HEK293 (cell line): Measurements from ENCODE around the gene IFNW1.
A peak's percentile ranks its signal among the peaks of the same experiment; 100 is the strongest.

Experiments
- CTCF ChIA-PET: fragments of 350-600 bp; formaldehyde crosslinking; extraction: SDS; loops from one replicate; lab custom pipeline; 2021; ENCODE audit warnings: antibody characterized with exemption; lab: Yijun Ruan, JAX
- POLR2A ChIA-PET: fragments of 300-600 bp; formaldehyde crosslinking; extraction: SDS; loops from one replicate; lab custom pipeline; 2020; ENCODE audit warnings: antibody characterized with exemption, inconsistent platforms; lab: Yijun Ruan, JAX
- H3K27ac ChIP-seq: fragments of 200-500 bp; sonication (Bioruptor generic); 2 replicates; pipeline ENCODE4 v1.5.1; 2014; ENCODE audit warnings: low read depth, low read length, control low read depth, inconsistent platforms; ENCODE audit errors: extremely low read depth
- H3K36me3 ChIP-seq, 2 experiments: fragments of 200-500 bp in 1 of 2; sonication (Bioruptor generic) in 1 of 2; 1 replicate in 1 of 2; 2 replicates in 1 of 2; pipeline ENCODE4 v1.5.1; 2014 to 2017; ENCODE audit warnings: inconsistent platforms in 2 of 2, low read length in 2 of 2; ENCODE audit not compliant: control insufficient read depth in 2 of 2, insufficient read depth in 1 of 2
- H3K4me1 ChIP-seq: fragments of 200-500 bp; sonication (Bioruptor generic); 2 replicates; pipeline ENCODE4 v1.5.1; 2014; ENCODE audit warnings: mild to moderate bottlenecking, low read length, inconsistent platforms; ENCODE audit not compliant: control insufficient read depth, insufficient read depth
- H3K4me3 ChIP-seq: 2 replicates; pipeline ENCODE4 v1.5.1; 2011; ENCODE audit warnings: low read depth, mild to moderate bottlenecking, control low read depth, low read length, moderate library complexity
- H3K9me3 ChIP-seq: fragments of 200-500 bp; sonication (Bioruptor generic); 2 replicates; pipeline ENCODE4 v1.5.1; 2014; ENCODE audit warnings: low read depth, low read length, inconsistent platforms; ENCODE audit not compliant: control insufficient read depth, insufficient read depth
- BCL6B ChIP-seq: fragments of 450-650 bp; formaldehyde crosslinking; IDR thresholded peaks from 2 replicates; pipeline ENCODE4 v1.5.1; 2017; ENCODE audit warnings: missing biosample characterization, missing genetic modification characterization
- GLIS2 ChIP-seq: fragments of 450-650 bp; formaldehyde crosslinking; IDR thresholded peaks from 2 replicates; pipeline ENCODE4 v1.5.1; 2016; ENCODE audit warnings: missing biosample characterization, missing genetic modification characterization
- HOXC10 ChIP-seq: sonication (generic); formaldehyde crosslinking; IDR thresholded peaks from 2 replicates; pipeline ENCODE4 v1.8.1; 2023; ENCODE audit warnings: mild to moderate bottlenecking, missing genetic modification reagents
- KLF16 ChIP-seq: fragments of 450-650 bp; formaldehyde crosslinking; IDR thresholded peaks from 2 replicates; pipeline ENCODE4 v1.5.1; 2017; ENCODE audit warnings: missing biosample characterization, missing genetic modification characterization
- PRDM1 ChIP-seq: fragments of 450-650 bp; formaldehyde crosslinking; IDR thresholded peaks from 2 replicates; pipeline ENCODE4; 2016; ENCODE audit warnings: missing biosample characterization, missing genetic modification characterization
- SCRT2 ChIP-seq: fragments of 450-650 bp; formaldehyde crosslinking; IDR thresholded peaks from 2 replicates; pipeline ENCODE4 v1.5.1; 2016; ENCODE audit warnings: missing biosample characterization, missing genetic modification characterization
- SP3 ChIP-seq: fragments of 450-650 bp; formaldehyde crosslinking; IDR thresholded peaks from 2 replicates; pipeline ENCODE4 v1.5.1; 2016; ENCODE audit warnings: missing biosample characterization, missing genetic modification characterization
- ZBTB17 ChIP-seq: fragments of 450-650 bp; formaldehyde crosslinking; IDR thresholded peaks from 2 replicates; pipeline ENCODE4 v1.5.1; 2016; ENCODE audit warnings: missing biosample characterization, missing genetic modification characterization
- ZNF10 ChIP-seq: fragments of 450-650 bp; formaldehyde crosslinking; IDR thresholded peaks from 2 replicates; pipeline ENCODE4 v1.5.1; 2017; ENCODE audit warnings: missing biosample characterization, missing genetic modification characterization
- ZNF112 ChIP-seq: fragments of 450-650 bp; formaldehyde crosslinking; IDR thresholded peaks from 2 replicates; pipeline ENCODE4 v1.5.0; 2017; ENCODE audit warnings: missing biosample characterization, missing genetic modification characterization
- ZNF121 ChIP-seq: fragments of 450-650 bp; formaldehyde crosslinking; IDR thresholded peaks from 2 replicates; pipeline ENCODE4 v1.5.1; 2016; ENCODE audit warnings: missing biosample characterization, missing genetic modification characterization
- ZNF132 ChIP-seq: fragments of 450-650 bp; formaldehyde crosslinking; IDR thresholded peaks from 2 replicates; pipeline ENCODE4 v1.5.1; 2017; ENCODE audit warnings: missing biosample characterization, missing genetic modification characterization, borderline replicate concordance
- ZNF184 ChIP-seq: fragments of 450-650 bp; IDR thresholded peaks from 2 replicates; pipeline ENCODE4 v1.5.1; 2018; ENCODE audit warnings: missing biosample characterization, mild to moderate bottlenecking, missing genetic modification characterization
- ZNF404 ChIP-seq: fragments of 450-650 bp; formaldehyde crosslinking; IDR thresholded peaks from 2 replicates; pipeline ENCODE4 v1.5.1; 2017; ENCODE audit warnings: missing biosample characterization, missing genetic modification characterization
- ZNF423 ChIP-seq: fragments of 450-650 bp; formaldehyde crosslinking; IDR thresholded peaks from 2 replicates; pipeline ENCODE4 v1.5.1; 2016; ENCODE audit warnings: missing biosample characterization, missing genetic modification characterization
- ZNF529 ChIP-seq: fragments of 450-650 bp; formaldehyde crosslinking; IDR thresholded peaks from 2 replicates; pipeline ENCODE4 v1.5.1; 2017; ENCODE audit warnings: missing genetic modification characterization, missing biosample characterization; ENCODE audit not compliant: insufficient replicate concordance
- ZNF544 ChIP-seq: fragments of 450-650 bp; formaldehyde crosslinking; IDR thresholded peaks from 2 replicates; pipeline ENCODE4 v1.5.0; 2017; ENCODE audit warnings: missing biosample characterization, missing genetic modification characterization
- ZNF624 ChIP-seq: fragments of 450-650 bp; formaldehyde crosslinking; IDR thresholded peaks from 2 replicates; pipeline ENCODE4 v1.5.1; 2017; ENCODE audit warnings: missing biosample characterization, missing genetic modification characterization
- ZNF658 ChIP-seq: fragments of 450-650 bp; formaldehyde crosslinking; IDR thresholded peaks from 2 replicates; pipeline ENCODE4; 2016; ENCODE audit warnings: missing biosample characterization, missing genetic modification characterization
- ZNF664 ChIP-seq: fragments of 450-650 bp; formaldehyde crosslinking; IDR thresholded peaks from 2 replicates; pipeline ENCODE4 v1.5.1; 2016; ENCODE audit warnings: missing biosample characterization, missing genetic modification characterization
- ZNF707 ChIP-seq: fragments of 450-650 bp; formaldehyde crosslinking; IDR thresholded peaks from 2 replicates; pipeline ENCODE4 v1.5.1; 2016; ENCODE audit warnings: missing biosample characterization, missing genetic modification characterization
- ZNF76 ChIP-seq: fragments of 450-650 bp; formaldehyde crosslinking; IDR thresholded peaks from 2 replicates; pipeline ENCODE4; 2016; ENCODE audit warnings: low read depth, missing biosample characterization, missing genetic modification characterization, borderline replicate concordance
- ZNF843 ChIP-seq: fragments of 450-650 bp; formaldehyde crosslinking; IDR thresholded peaks from 2 replicates; pipeline ENCODE4 v1.5.1; 2016; ENCODE audit warnings: missing biosample characterization, missing genetic modification characterization
- ZSCAN16 ChIP-seq: fragments of 450-650 bp; formaldehyde crosslinking; IDR thresholded peaks from 2 replicates; pipeline ENCODE4 v1.5.1; 2016; ENCODE audit warnings: missing biosample characterization, missing genetic modification characterization
- TF ChIP-seq, protein P1 (sequence below): IDR thresholded peaks from 2 replicates; pipeline ENCODE4 v1.6.1; 2011; ENCODE audit warnings: mild to moderate bottlenecking, low read depth, low read length, borderline replicate concordance
- TF ChIP-seq, protein P2 (sequence below): fragments of 450-650 bp; formaldehyde crosslinking; IDR thresholded peaks from 2 replicates; pipeline ENCODE4 v1.5.1; 2016; ENCODE audit warnings: missing biosample characterization, missing genetic modification characterization

Gene IFNW1

DNA sequence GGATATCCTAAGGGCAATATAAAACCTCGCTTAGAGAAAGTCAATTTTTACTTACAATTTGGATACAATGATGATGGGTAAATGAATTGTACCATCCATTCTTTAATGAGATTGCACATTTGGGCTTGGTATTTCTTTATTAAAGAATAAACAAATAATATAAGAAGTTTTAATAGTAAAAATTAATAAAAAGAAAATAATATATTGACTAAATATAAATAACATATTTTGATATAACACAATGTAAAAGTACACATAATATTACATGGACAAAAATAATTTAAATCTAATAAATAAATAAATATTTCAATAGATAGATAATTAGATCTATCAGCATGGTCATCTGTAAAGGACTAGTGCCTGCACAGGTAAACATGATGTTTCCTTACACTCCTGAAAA lies 23.9 kb upstream of the IFNW1 start:
- Histone ChIP-seq H3K4me1 (no peaks in the 10 kb centered on the region), H3K9me3 (no peaks in the 10 kb centered on the region), H3K27ac (no peak overlapping the region), H3K4me3 (no peak overlapping the region), H3K36me3 (no peaks in the 10 kb centered on the region)
- POLR2A ChIA-PET = no interaction called here
- TF ChIP-seq, protein P1, sequence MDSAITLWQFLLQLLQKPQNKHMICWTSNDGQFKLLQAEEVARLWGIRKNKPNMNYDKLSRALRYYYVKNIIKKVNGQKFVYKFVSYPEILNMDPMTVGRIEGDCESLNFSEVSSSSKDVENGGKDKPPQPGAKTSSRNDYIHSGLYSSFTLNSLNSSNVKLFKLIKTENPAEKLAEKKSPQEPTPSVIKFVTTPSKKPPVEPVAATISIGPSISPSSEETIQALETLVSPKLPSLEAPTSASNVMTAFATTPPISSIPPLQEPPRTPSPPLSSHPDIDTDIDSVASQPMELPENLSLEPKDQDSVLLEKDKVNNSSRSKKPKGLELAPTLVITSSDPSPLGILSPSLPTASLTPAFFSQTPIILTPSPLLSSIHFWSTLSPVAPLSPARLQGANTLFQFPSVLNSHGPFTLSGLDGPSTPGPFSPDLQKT = no peak
- TF ChIP-seq ZNF76 (tag by site-specific recombination) = no peak
- TF ChIP-seq PRDM1 = no peak
- CTCF ChIA-PET = no interaction called here

DNA sequence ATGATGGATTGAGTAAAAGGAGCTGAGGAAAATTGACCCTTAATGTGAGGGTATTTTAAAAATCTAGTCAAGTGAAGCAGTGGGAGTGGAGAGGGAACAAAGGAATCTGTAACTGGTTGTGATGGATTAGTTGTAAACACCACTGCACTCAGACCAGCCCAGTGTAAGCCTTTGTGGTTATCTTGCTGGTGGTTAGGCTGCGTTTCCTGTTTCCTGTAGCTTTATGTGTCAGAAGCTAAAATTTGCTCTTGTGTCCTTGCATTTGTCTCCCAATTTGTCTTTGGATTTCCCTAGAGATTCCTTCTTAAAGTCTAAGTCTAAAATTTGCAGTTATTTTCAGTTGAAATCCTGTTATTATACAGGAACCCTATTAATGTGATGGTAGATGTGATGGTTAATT lies 18.5 kb upstream of the IFNW1 start:
- no peak overlapping the region for H3K4me3 ChIP-seq
- no peaks in the 10 kb centered on the region for H3K9me3 ChIP-seq
- TF ChIP-seq ZNF184 (tag by site-specific recombination) (no peak), ZNF707 (tag by site-specific recombination) (no peak), ZNF404 (tag by site-specific recombination) (no peak), ZNF121 (tag by site-specific recombination) (no peak), ZNF664 (tag by site-specific recombination) (no peak), ZNF544 (tag by site-specific recombination) (no peak)
- H3K36me3 ChIP-seq = no peaks in the 10 kb centered on the region
- POLR2A ChIA-PET = no interaction called here
- no peak overlapping the region for H3K27ac ChIP-seq
- CTCF ChIA-PET = interaction anchor here (0.6 to 3.1 kb wide), 4 partner anchors 23 to 1372 kb away, joined by 3 to 20 read pairs (median 4); partner anchors contain the start of gene SLC24A2
- no peaks in the 10 kb centered on the region for H3K4me1 ChIP-seq

- TF ChIP-seq ZNF10 (tag by site-specific recombination) (no peak), SCRT2 (tag by site-specific recombination) (no peak), ZNF132 (tag by site-specific recombination) (no peak), GLIS2 (no peak), ZNF624 (tag by site-specific recombination) (no peak)
- H3K4me1 ChIP-seq = no peaks in the 10 kb centered on the region
- no peaks in the 10 kb centered on the region for H3K9me3 ChIP-seq
- ChIA-PET CTCF (no interaction called here), POLR2A (no interaction called here)
- H3K27ac ChIP-seq = no peak overlapping the region
- no peaks in the 10 kb centered on the region for H3K36me3 ChIP-seq
- no peak overlapping the region for H3K4me3 ChIP-seq
Observed at GRCh38 chr9:21155501-21155900, 13.9 kb upstream of the IFNW1 start.

DNA sequence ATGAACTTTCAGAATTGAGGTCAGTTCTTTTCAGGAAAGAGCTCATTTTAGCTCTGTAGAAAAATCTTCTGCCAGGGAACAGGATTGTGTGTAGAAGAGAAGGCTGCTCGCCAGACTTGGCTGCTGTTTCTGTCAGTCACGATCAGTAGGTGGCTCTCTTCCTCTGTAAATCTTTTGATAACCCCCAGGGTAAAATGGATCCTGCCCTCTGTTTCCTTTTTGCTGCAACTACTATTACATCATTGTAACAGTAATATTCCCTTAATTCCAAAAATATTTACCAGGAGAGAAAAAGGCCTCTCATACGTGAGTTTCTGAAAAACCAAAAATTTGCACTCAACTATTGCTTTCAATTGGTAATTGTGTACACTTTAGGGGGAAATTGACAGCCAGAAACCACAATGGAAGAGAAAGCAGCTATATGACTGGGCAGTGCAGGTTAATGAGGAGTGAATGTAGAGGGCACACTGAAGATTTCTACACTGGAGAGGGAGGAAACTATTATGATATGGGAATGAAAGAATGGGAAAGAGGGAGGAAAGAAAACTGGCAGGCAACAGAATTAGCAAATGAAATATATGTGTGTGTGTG lies 12.5 kb upstream of the IFNW1 start:
- no peaks in the 10 kb centered on the region for H3K36me3 ChIP-seq
- POLR2A ChIA-PET = no interaction called here
- H3K27ac ChIP-seq = no peak overlapping the region
- CTCF ChIA-PET = interaction anchor here (0.6 to 1.6 kb wide), 21 partner anchors 9 to 1107 kb away, joined by 3 to 8 read pairs (median 3); no protein-coding TSS in a partner anchor
- H3K9me3 ChIP-seq = no peaks in the 10 kb centered on the region
- no peak overlapping the region for H3K4me3 ChIP-seq
- no peaks in the 10 kb centered on the region for H3K4me1 ChIP-seq
- no peak for TF ChIP-seq BCL6B (tag by site-specific recombination)
- TF ChIP-seq, protein P2, sequence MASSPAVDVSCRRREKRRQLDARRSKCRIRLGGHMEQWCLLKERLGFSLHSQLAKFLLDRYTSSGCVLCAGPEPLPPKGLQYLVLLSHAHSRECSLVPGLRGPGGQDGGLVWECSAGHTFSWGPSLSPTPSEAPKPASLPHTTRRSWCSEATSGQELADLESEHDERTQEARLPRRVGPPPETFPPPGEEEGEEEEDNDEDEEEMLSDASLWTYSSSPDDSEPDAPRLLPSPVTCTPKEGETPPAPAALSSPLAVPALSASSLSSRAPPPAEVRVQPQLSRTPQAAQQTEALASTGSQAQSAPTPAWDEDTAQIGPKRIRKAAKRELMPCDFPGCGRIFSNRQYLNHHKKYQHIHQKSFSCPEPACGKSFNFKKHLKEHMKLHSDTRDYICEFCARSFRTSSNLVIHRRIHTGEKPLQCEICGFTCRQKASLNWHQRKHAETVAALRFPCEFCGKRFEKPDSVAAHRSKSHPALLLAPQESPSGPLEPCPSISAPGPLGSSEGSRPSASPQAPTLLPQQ (tag by site-specific recombination) = no peak
- TF ChIP-seq SP3 = no peak
- no peak for TF ChIP-seq ZNF843 (tag by site-specific recombination)
- TF ChIP-seq KLF16 (tag by site-specific recombination) = no peak
- TF ChIP-seq ZNF529 (tag by site-specific recombination) = no peak
- TF ChIP-seq HOXC10 = no peak
- TF ChIP-seq ZNF423 = no peak
- TF ChIP-seq ZNF112 (tag by site-specific recombination) = no peak
- no peak for TF ChIP-seq ZSCAN16 (tag by site-specific recombination)
- 0 out of 2 replicates have a peak, but pooled peaks have one; percentile 11 for TF ChIP-seq ZBTB17
- TF ChIP-seq ZNF658 (tag by site-specific recombination) = no peak
